WERI-Rb-1 (cell line): ENCODE results near the gene VCY1B.
"Not testable (repeated sequence)": the region's sequence is repeated elsewhere in the genome, so short reads cannot be mapped to it uniquely, and the experiment has no call there.

Source experiments
- DNase-seq: peaks from one replicate; pipeline ENCODE4 v3.0.0-alpha.2; 2020
- H3K27ac ChIP-seq: fragments of 250-450 bp; sonication (Bioruptor Pico); 2 replicates; pipeline ENCODE4 v1.5.1; 2020; ENCODE audit warnings: mild to moderate bottlenecking, moderate library complexity
- H3K27me3 ChIP-seq: fragments of 250-450 bp; sonication (Bioruptor Pico); 2 replicates; pipeline ENCODE4 v1.5.1; 2021; ENCODE audit warnings: mild to moderate bottlenecking, low read depth, moderate library complexity; ENCODE audit not compliant: insufficient read depth, severe bottlenecking
- H3K36me3 ChIP-seq: fragments of 250-450 bp; sonication (Bioruptor Pico); 2 replicates; pipeline ENCODE4 v1.5.1; 2020; ENCODE audit warnings: mild to moderate bottlenecking, moderate library complexity
- H3K4me3 ChIP-seq: 2 replicates; pipeline ENCODE4 v1.5.1; 2011; ENCODE audit warnings: low read depth, mild to moderate bottlenecking, control low read depth, low read length
- H3K9me3 ChIP-seq: fragments of 250-450 bp; sonication (Bioruptor Pico); 2 replicates; pipeline ENCODE4 v1.5.1; 2021; ENCODE audit warnings: mild to moderate bottlenecking, moderate library complexity; ENCODE audit not compliant: severe bottlenecking
- CTCF ChIP-seq: IDR thresholded peaks from 2 replicates; pipeline ENCODE4 v1.5.1; 2011; ENCODE audit warnings: low read depth, mild to moderate bottlenecking, control low read depth, inconsistent platforms, low read length

Gene VCY1B

DNA sequence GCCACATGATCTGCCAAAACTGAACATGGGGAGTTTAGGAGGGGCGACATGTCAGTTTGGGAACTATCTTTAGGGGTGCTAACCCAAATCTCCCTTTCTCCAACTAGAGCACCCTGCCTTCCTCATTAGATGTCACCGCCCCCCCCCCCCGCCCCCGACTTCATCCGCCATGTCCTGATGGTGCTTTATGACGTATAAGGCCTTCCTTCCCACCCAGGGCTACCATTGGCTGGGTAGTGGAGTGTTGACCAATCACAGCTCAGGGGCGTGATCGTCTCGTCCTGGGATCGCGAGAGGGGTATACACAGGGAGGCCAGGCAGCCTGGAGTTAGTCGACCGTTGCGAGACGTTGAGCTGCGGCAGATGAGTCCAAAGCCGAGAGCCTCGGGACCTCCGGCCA, at the start of gene VCY1B:
Gene VCY1B, plus strand, starts transcription at position 301 of the 400 bp plus-strand sequence. Its CDS starts 63 bp downstream, at position 364.
- not testable (repeated sequence) for H3K4me3 ChIP-seq, DNase-seq

DNA sequence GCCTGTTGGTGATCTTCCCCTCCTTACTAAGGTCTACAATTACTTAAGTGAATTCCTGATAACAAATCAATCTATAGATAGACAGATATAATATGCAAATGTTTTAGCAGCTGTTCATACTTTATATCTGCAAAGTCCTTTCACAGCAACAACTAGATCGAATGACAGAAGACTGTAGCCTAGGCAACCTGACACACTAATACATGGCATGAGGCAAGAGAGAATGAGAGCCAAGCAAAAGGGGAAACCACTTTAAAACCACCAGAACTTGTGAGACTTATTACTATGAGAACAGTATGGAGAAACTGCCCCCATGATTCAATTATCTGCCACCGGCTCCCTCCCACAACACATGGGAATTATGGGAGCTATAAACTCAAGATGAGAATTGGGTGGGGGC, 44.1 kb upstream of the VCY1B start:
- not testable (repeated sequence) for H3K27ac ChIP-seq, H3K36me3 ChIP-seq, DNase-seq, H3K4me3 ChIP-seq, H3K9me3 ChIP-seq, H3K27me3 ChIP-seq

More for the DNA sequence above, at the start of gene VCY1B:
- H3K9me3 ChIP-seq, H3K27ac ChIP-seq, H3K36me3 ChIP-seq, H3K27me3 ChIP-seq: not testable (repeated sequence)

- not testable (repeated sequence) for H3K36me3 ChIP-seq, H3K27ac ChIP-seq, H3K9me3 ChIP-seq, H3K27me3 ChIP-seq, H3K4me3 ChIP-seq, DNase-seq
Observed at GRCh38 chrY:14030395-14030794, 25.6 kb upstream of the VCY1B start.

DNA sequence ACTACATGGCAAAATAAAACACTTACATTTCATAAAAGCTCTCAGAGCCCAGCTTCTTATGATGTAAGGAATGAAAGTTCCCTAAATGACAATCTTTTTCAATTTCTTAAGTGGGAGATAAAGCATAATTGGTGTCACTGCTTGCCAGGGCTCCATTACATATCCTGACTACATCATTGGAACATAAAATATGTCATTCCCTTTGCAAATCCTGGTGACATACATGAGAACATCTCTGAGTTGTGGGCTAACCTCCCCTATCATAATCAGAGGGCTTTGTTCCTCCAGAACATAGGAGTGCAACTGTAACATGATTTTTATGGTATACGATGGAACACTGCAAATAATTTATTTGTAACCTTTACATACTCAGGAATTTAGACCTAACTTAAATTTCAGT, 29.9 kb downstream of the VCY1B start:
- no peak overlapping the region for H3K4me3 ChIP-seq
- TF ChIP-seq CTCF, result no peak
- no peaks in the 10 kb centered on the region for H3K36me3 ChIP-seq
- no peak overlapping the region for H3K27ac ChIP-seq
- H3K9me3 ChIP-seq, result no peaks in the 10 kb centered on the region
- H3K27me3 ChIP-seq, result no peaks in the 10 kb centered on the region
- DNase-seq, result no peak
